Stimulated activated CD4-positive, alpha-beta T cell treated with anti-CD3 and anti-CD28 coated beads, Interleukin-1b, Interleukin-23, amount 100 ng/mL, for 1 hour (primary cell): ENCODE results near the gene GPX3.

Experiments used
- DNase-seq, 2 donors: peaks; one replicate each; pipeline ENCODE4 v3.0.0-alpha.2; 2020; ENCODE audit warnings: low read depth in 2 of 2

Gene GPX3, protein sequence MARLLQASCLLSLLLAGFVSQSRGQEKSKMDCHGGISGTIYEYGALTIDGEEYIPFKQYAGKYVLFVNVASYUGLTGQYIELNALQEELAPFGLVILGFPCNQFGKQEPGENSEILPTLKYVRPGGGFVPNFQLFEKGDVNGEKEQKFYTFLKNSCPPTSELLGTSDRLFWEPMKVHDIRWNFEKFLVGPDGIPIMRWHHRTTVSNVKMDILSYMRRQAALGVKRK

DNA sequence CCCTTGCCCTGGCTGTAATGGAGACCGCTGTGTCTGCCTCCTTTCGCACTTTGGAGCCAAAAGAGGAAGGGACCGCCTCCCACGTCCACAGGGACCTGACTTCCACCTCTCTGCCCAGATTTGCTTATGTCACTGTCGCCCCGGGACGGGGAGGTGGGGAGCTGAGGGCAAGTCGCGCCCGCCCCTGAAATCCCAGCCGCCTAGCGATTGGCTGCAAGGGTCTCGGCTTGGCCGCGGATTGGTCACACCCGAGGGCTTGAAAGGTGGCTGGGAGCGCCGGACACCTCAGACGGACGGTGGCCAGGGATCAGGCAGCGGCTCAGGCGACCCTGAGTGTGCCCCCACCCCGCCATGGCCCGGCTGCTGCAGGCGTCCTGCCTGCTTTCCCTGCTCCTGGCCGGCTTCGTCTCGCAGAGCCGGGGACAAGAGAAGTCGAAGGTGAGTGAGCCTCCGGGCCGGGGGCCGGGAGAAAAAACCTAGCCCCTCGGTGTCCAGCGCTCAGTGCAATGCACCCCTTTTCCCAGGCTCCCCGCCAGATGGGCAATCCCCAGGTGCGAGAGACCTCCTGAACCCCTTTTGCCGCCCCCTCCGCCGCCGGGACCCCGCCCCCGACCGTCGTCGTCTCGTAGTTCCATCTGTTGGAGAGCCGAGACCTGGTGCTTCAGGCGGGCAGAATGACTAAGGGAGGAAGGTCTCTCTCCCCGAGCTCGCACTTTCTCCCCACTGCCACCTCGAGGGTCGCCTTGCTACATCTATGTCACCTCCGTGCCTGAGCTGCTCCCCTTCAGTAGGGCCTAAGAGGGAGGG lies at the start of gene GPX3:
Gene GPX3 (plus strand): TSS at position 288 of the 807 bp plus-strand sequence. CDS start 64 bp downstream, at position 352.
- DNase-seq, result no peak

DNA sequence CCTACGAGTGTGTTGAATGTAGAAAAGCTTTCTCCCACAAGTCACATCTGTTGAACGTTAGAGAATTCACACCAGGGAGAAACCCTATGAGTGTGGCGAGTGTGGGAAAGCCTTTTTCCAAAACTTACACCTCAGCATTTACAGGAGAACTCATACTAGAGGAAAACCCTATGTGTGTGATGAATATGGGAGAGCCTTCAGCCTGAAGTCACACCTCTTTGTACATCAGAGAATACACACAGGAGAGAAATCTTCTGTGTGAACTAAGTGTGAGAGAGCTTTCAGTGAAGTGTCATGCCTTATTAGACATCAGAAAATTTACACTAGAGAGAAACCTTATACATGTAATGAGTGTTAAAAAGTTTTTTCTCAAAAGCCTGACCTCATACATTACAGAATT lies 41.8 kb upstream of the GPX3 start:
- no peak for DNase-seq

DNA sequence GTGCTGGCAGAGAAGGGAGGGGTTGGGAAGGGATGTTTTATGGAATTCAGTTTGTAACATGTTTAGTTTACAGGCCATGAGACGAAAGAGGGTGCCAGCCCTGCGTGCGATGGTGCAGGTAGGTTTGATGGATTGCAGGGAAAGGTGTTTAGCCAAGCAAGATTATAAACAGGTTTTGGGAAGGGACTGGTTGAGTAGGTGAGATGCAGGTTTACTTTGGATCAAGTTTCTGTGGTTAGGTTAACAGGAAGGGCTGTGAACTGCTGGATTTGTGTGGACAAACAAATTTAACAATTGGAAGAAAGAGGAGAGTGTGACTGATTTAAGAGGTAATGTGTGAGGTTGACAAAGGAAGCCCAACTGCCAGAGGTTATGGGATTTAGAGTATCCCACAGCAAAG lies 32.6 kb upstream of the GPX3 start:
- DNase-seq, result no peak

DNA sequence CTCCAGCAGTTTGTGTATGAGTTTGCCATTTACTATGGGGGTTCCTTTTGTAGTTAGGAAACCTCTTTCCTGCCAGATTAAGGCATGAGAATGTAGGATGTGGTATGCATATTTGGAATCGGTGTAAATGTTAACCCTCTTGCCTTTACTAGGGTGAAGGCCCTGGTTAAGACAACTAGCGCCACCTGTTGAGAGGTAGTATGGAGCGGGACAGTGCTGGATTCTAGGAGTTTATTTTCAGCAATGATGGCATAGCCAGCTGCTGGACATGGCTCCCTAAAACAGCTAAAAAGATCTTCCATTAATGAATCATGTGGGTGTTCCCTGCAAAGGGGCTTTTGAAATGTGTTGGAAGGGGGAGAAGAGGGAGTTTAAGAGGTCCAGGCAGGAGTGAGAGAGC lies 30.7 kb upstream of the GPX3 start:
- DNase-seq, result no peak

DNA sequence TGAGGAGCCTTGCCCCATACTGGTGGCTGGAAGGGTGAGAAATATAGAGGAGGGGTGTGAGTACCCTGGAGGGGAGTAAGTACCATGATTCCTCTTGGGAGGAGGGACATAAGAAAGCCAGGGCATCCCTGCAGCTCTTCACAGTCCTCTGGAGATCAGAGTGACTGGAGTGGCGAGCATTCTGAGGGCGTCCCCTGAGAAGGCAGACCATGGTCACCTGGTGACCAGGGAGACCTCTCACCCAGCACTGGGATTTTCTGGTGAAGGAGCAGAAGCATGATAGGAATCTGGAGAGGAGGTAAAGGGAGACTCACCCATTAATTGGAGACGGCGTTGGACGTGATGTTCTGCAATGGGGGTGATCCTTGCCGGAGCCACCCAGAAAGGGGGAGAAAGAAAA lies 27.7 kb upstream of the GPX3 start:
- DNase-seq, result no peak

DNA sequence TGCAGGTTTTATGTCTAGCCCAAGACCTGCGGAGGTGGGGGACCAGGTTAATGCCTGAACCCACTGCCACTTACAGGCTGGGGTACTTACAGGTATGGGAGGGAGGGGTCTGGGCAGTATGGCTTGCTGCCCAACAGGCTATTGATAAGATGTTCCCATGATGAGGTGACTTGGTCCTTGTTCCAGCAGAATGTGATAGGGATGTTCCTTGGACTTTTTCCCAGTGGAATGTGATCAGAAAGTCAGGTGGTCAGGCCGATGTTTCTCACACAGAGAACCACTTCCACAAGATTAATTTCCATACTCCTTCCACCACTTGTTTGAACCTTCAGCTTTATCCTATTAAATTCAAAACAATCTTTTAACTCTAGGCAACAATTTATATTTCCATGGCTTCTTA lies 27.0 kb upstream of the GPX3 start:
- DNase-seq, result no peak

DNA sequence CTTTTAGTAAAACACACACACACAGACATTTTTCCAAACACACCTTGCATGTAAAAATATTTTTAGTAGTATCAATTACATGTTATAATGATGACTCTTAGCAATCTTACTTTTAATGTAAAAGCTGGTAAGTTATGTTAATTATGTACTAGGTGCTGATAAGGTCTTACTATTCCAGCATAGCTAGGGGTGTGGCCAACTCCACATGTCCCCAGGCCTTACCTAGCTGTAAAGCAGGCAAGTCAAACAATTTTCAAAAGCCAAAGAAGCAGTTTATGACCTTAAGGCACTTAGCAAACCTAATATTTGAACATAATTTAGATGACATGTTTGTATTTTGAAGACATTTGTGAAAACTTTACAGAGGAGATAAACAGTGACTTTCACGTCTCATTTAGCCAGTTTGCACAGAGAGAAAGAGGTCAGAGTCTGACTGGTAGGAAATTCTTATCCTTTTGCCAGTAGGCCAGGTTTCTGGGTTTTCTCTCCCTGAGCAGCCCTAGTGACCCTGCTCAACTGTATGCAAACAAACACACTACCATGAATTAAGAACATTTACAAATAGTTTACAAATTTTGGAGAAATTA lies 26.5 kb upstream of the GPX3 start:
- DNase-seq, result no peak

DNA sequence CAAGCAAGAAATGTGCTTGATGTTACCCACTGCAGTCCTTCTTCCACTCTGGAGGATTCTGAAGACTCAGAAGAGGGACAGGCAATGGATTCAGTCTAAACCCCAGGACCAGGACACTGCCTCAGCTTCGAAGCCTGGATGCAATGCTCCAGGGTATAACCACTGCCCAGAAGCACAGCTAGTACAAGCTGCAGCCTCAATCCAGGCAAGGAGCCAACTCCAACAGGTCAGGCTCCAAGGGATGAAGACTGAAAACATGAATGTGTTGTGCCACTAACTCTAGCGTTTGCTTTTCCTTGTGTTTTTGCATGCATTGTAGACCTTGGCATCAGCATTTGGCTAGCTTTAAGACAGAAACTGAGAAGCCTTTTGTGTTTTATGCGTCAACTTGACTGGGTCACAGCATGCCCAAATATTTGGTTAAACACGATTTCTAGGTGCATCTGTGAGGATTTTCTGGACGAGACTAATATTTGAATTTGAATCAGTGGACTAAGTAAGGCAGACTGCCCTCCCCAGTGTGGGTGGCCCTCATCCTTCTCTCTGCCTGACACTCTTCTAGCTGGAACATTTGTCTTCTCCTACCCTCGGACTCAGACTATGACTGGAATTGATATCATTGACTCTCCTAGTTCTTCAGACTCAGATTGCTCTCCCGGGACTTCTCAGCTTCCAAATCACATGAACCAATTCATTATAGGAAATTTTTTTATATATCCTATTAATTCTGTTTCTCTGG lies 20.5 kb upstream of the GPX3 start:
- DNase-seq, result no peak

DNA sequence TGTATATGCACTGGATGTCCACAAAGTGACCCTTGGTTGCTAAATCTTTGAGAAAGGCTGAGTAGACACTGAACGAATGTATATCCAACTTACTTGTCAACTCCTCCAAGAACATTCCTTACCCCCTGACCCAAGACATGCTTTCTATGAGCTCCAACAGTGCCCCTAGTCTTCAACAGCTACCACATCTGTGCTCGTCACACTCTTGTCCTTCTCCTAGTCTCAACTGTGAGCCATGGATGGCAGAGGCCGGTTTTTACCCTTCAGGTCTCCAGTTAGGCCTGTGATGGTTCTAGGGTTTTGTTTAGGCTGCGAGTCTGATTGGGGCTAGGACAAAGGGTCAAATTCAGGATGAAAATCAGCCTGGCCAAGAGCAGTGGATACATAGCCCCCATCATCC lies 19.0 kb upstream of the GPX3 start:
- DNase-seq, result no peak

DNA sequence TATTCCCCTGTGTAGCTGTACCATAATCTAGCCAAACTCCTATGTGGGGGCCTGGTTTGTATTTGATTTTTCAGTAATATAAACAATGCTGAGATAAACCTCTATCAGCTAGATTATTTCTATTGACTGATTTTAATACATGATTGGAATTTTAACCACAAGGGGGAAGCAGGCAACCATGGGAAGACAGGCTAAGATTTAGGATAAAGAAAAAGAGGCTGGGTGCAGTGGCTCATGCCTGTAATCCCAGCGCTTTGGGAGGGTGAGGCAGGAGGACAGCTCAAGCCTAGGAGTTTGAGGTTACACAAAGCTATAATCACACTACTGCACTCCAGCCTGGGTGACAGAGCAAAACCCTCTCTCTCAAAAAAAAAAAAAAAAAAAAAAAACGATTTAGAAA lies 18.1 kb upstream of the GPX3 start:
- no peak for DNase-seq

DNA sequence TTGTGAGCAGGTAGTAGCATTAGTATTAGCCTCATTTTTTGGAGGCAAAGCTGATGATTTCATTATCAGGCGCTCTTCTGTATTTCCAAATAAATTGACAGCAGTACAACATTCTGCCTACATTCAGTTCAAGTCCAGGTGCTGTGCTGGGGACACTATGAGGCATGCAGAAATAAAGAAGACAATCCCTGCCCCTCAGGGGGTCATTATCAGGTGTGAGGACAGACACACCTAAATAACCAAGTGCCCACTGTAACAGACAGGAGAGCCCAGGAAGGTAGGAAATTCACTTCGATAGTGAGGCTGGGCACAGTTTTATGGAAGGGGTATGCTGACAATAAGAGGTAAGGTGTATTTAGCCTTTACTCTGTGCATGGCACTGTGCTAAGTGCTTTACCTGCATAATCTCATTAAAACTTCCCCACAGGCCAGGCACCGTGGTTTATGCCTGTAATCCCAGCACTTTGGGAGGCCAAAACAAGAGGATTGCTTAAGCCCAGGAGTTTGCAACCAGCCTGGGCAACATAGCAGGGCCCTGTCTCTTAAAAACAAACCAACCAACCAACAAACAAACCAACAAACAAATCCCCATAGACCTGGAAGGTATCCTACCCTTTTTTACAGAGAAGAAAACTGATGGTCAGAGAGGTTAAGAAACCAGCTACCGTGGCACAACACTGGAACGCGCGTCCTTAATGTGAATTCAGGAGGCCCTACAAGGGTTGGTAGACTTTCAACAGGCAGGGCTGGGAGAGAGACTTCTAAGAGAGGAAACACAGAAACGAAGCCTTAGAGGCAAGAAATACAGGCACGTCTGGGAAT lies 17.5 kb upstream of the GPX3 start:
- no peak for DNase-seq

DNA sequence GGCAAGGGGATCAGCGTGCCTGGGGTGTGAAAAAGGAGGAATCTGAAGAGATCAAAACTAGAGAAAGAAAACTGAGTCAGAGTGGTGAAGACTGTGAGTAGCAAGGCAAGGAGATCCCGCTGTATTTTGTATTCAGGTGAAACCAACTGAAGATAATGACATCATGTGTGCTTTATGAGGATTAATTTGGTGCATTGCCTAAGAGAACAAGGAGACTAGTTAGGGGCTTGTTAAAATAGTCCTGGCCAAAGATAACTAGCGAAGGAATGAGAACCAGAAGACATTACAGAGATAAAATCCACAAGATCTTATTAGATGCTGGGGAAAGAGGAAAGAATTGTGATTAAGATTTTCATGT lies 16.9 kb upstream of the GPX3 start:
- DNase-seq, result no peak

DNA sequence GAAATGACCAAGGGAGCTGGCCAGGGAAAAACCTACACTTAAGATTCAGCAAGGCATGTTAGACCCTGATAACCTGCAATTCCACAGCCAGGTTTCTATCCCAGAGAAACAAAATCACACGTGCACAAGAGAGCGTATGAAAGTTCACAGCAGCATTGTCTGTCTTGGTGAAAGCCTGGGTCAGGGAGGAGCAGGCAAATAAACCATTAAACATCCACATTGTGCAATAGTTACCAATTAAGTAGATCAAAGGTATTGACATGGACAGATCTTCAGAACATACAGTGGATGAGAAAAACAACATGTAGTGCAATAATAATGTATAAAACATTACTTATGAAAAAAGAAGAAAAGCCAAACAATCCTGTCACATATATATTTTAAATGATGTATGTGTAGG lies 15.9 kb upstream of the GPX3 start:
- no peak for DNase-seq

DNA sequence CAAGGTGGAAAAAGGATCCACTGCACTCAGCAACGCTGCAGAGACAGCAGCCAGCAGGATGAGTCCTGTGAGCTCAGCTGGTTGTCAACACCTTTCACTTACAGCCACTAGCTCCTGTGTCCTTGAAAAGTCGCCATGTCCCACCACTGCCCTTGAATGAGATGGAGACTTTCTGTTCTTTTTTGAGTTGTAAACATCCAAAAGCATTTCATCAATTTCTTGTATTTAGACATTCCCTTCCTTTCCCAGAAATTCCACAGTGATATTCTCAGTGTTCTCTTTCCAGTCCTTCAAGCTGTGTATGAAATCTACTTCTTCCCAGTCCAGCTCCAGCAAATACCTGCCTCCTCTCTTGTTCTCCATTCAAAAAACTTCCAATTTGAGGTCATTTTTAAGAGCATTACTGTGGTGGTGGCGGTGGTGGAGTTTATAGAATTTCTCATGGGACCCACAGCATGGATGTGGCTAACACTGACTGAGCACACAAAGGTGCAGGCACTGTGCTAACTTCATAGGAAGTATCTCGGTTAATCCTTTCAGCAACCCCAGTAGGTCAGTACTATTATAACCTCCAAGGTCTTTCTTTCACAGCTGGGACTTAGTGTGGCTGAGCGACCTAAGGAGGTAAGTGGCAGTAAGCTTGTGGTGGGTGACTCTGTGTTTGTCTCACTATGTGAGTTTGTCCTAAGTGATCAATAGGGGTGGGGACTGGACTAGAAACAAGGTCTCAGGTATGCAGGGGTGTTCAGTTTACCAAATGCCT lies 15.0 kb upstream of the GPX3 start:
- DNase-seq, result no peak

DNA sequence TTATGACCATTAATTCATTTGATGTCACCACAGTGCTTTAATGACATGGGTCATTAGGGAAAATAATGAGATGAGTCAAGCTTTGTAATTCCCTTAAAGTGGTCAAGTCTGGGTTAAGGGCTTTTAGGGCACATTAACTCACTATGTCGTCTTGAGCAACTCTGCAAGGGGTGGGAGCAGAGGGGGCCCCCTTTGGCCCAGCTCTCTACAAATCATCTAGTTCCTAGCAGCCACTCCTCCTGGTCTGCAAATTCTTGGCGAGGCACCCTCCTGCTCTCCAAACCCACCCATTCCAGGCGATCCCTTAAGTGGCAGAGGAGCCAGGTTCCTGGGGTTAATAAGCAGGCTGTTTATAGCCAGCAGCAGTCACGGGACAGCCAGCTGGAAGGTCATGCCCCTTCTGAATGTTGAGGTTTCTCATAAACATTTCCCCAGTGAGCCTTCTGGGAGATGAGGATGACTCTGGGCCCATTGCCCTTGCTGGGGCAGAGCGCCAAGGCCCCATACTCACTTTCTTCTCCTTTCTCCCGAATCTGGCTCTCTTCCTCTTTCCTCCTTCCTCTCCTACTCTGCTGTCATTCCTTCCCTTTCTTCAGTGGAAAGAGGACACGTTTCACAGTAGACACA lies 14.3 kb upstream of the GPX3 start:
- DNase-seq, result no peak

DNA sequence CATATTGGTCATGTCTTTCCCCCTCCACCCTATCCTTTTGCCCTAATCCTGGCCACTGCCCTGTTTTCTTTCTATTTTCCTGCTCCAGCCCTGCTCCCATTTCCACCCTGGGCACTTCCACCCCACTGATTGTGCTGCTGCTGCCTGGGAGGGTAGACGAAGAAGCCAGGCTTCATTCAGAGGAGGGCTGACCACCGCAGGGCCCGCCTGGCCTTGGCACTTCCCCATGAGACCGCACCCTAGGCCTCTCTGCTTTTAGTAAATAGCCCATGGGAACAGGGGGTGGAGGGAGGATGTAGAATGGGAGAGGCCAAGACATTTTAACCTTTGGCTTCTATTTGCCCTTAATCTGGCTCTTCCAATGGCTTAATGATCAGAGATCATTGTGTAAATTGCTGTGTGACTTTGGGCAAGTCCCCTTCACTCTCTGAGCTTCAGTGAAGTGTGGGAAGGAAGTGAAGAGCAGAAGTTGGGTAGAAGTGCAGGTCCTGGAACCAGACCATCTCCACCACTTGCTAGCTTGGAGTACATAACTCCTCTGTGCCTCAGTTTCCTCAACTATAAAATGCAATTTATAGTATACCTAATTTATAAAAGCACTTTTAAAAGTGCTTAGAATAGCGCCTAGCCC lies 13.6 kb upstream of the GPX3 start:
- no peak for DNase-seq

DNA sequence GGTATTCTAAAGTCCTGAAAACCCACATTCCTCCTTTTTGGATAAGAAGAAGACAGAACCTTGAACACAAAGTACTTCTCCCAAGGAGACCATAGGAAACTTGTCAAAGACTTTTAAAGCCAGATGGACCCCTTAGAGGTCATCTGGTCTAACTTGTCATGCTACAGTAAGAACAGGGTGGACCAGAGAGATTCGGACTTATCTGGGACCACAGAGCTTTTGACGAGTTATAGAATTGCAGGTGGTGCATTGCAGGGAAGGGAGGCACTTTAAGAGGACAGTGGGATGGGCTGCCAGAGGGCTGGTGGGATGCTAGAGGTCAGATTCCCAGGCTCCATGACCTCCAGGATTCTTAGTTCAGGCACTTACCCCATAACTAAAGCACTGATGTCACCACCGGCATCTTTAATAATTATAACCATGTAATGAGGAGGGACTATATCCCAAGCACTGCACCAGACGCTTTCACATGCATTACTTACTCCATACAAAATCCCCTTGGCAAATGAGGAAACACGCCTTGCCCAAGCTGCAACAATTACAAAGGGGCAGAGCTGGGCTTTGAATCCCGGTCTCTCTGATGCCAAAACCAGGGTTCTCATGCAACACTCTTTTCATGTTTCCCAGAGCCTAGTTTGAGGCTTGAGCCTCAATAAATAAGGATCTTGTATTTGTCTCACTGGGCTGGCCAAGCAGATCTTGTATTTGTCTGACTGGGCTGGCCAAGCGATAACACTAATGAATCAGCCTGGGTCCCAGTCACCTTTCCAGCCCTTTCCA lies 12.8 kb upstream of the GPX3 start:
- DNase-seq, result no peak

DNA sequence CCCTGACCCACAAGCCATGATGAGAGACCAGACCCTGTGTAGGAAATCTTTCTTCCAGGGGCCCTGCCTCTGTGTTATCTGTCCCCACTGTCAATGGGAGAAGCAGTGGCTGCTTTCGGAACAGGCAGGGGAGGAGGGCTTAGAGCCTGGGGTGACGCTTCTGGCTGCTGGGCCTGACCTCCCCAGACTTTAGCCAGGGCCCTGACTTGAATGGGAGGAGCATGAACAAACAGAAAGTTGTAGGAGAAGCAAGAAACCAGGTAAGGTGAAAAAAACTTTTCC lies 12.2 kb upstream of the GPX3 start:
- DNase-seq, result no peak

DNA sequence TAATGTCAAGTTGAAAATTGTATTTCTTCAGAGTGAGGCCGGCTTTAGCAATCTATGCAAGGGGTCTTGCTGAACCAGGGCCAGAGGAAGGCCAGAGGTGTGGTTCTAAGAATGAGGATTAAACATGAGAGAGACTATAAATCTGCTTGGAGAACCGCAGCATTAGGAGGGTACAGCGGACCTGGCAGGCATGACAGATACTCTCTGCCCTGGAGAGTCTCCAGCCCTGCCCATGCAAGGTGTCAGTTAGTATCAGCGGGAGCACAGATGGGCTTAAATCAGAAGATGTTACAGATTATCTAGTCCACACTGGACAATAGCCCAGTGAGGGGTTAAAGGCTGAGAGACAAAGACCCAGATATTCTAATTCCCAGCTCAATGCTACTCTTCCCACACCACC lies 11.5 kb upstream of the GPX3 start:
- DNase-seq, result no peak

DNA sequence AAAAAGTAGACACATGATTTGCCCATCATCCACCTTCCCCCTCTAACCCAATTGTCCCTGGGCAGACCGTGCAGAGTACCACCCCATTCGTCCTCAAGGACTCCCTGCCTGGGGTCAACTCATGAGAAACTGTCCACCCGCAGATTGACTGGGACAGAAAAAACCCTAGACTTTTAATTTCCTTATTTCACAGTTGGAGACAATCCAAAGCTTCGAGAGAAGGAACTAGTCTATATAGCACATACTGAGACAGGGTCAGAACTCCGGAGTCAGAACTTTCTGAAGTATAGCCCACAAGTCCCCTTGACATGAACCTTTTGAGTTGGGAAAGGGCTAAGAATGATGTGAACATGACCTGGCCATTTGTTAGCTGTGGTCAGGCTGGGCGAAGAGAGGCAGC lies 7.5 kb upstream of the GPX3 start:
- no peak for DNase-seq
